Measurements from ENCODE around the gene PTPRU.

PTPRU gene

GRCh38 chr1:29364101-29364678 is 127.9 kb downstream of the PTPRU start:
- no peak for DNase-seq (ENCODE audit: low spot score)

- DNase-seq (ENCODE audit: low spot score), result no peak
Measured at GRCh38 chr1:29365906-29366670, 129.8 kb downstream of the PTPRU start.

- DNase-seq (ENCODE audit: low spot score), result no peak
Measured at GRCh38 chr1:29368936-29369932, 132.9 kb downstream of the PTPRU start.

- no peak for DNase-seq (ENCODE audit: low spot score)
Measured at GRCh38 chr1:29370067-29370466, 133.7 kb downstream of the PTPRU start.

- no peak for DNase-seq (ENCODE audit: low spot score)
Measured at GRCh38 chr1:29371332-29371731, 135.0 kb downstream of the PTPRU start.

GRCh38 chr1:29372108-29372507 is 135.8 kb downstream of the PTPRU start:
- DNase-seq (ENCODE audit: low spot score), result no peak
